ENCODE results near the gene UBL4B.

Gene UBL4B

GRCh38 chr1:110118636-110119396 lies 6.6 kb downstream of the UBL4B start:
- no peak for DNase-seq

- no peak for DNase-seq
Measured at GRCh38 chr1:110119843-110120242, 7.6 kb downstream of the UBL4B start.

GRCh38 chr1:110120960-110121561 lies 8.8 kb downstream of the UBL4B start:
- DNase-seq = no peak

- no peak for DNase-seq
Measured at GRCh38 chr1:110123224-110123623, 11.0 kb downstream of the UBL4B start.

GRCh38 chr1:110125810-110126209 lies 13.6 kb downstream of the UBL4B start:
- DNase-seq = no peak

- no peak for DNase-seq
Measured at GRCh38 chr1:110130113-110130591, 17.9 kb downstream of the UBL4B start.

GRCh38 chr1:110130989-110131388 lies 18.7 kb downstream of the UBL4B start:
- DNase-seq = no peak

GRCh38 chr1:110132682-110133081 lies 20.4 kb downstream of the UBL4B start:
- DNase-seq = no peak

- DNase-seq = no peak
Measured at GRCh38 chr1:110133436-110133835, 21.2 kb downstream of the UBL4B start.

GRCh38 chr1:110134050-110134595 lies 21.9 kb downstream of the UBL4B start:
- DNase-seq = no peak

- no peak for DNase-seq
Measured at GRCh38 chr1:110135246-110135645, 23.0 kb downstream of the UBL4B start.

GRCh38 chr1:110135666-110136065 lies 23.4 kb downstream of the UBL4B start:
- DNase-seq = no peak

- DNase-seq = peak; percentile 95 to 97
Measured at GRCh38 chr1:110136911-110137310, 24.7 kb downstream of the UBL4B start.

GRCh38 chr1:110138956-110139355 lies 26.7 kb downstream of the UBL4B start:
- DNase-seq = no peak

- no peak for DNase-seq
Measured at GRCh38 chr1:110144366-110144765, 32.1 kb downstream of the UBL4B start.

- DNase-seq = no peak
Measured at GRCh38 chr1:110148961-110149360, 36.7 kb downstream of the UBL4B start.

- no peak for DNase-seq
Measured at GRCh38 chr1:110150330-110151174, 38.3 kb downstream of the UBL4B start, which contains the start of gene SLC6A17. TSS of gene SLC6A17 (plus strand) at chr1:110150494. CDS start at chr1:110166930, 16,436 bp downstream.

- DNase-seq = no peak
Measured at GRCh38 chr1:110151175-110151669, 39.0 kb downstream of the UBL4B start.

GRCh38 chr1:110152133-110152785 lies 40.0 kb downstream of the UBL4B start:
- no peak for DNase-seq

- no peak for DNase-seq
Measured at GRCh38 chr1:110153407-110153950, 41.2 kb downstream of the UBL4B start.

- no peak for DNase-seq
Measured at GRCh38 chr1:110155878-110156522, 43.8 kb downstream of the UBL4B start.
